Measurements from ENCODE around the gene MDP1.

DNA sequence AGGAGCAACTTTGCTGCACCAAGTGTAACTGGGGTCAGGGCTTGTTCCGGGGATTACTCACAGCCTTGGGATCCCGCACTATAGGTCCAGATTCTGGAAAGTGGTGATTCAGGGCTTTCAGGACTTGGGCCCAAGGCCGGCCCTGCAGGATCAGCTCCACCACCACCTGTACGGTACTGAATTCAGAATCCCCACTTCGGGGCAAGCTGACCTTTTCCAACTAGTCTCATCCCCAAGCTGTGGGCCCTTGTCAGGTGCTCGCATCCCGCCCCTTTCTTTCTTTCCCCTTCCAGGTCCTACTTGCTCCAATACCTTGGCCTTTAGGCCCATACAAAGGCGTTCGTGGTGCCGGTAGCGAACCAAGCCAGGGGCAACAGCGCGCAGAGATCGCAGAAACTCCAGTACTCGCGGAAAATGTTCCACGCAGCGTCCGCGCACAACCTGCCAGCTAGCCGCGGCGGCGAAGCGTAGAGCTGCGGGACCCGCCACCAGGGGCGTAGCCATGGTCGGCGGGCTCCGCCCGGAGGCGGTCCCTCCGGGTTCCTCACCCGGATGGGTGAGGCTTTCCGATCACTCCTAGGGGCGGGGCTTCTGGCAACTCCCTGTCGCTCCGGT is 26.1 kb upstream of the MDP1 start:
- TF ChIP-seq ZNF274 (IDR thresholded peaks at IDR 0.05; ENCODE audit: low read depth, low read length) (no peak), YY1 (IDR thresholded peaks at IDR 0.05; ENCODE audit: insufficient read depth, insufficient read length) (no peak), SUZ12 (IDR thresholded peaks at IDR 0.05; ENCODE audit: extremely low read depth, insufficient read depth, insufficient read length) (no peak)

Measured in NT2/D1 (cell line).